Keratinocyte (primary cell): Measurements from ENCODE around the gene PCDH1. TPM values are rescaled to one million over a fixed set of nuclear protein-coding genes. Genes with fewer than 3 reads are reported as not detected.

Source experiments
- DNase-seq: peaks from one replicate; pipeline ENCODE4 v3.0.0-alpha.2; 2011; ENCODE audit warnings: low read depth, missing footprints, low spot score
- FAIRE-seq: peaks from 2 replicates; lab custom pipeline; 2011; peaks lifted over from hg19 to GRCh38; lab: Jason Lieb, UNC
- H2AFZ ChIP-seq: 2 replicates; pipeline ENCODE4 v1.6.0; 2012; ENCODE audit warnings: low read length, control low read depth, inconsistent platforms; ENCODE audit not compliant: control insufficient read depth
- H3K27ac ChIP-seq: 2 replicates; pipeline ENCODE4 v1.5.1; 2011; ENCODE audit warnings: low read length; ENCODE audit not compliant: control insufficient read depth, insufficient read depth
- H3K27me3 ChIP-seq: 3 replicates; pipeline ENCODE4 v1.6.0; 2011; ENCODE audit warnings: low read length; ENCODE audit not compliant: control insufficient read depth, insufficient read depth; ENCODE audit errors: extremely low read depth
- H3K36me3 ChIP-seq, 2 experiments: 2 replicates in 1 of 2; 3 replicates in 1 of 2; pipeline ENCODE4 v1.5.1; 2011; ENCODE audit warnings: low read length in 2 of 2, mild to moderate bottlenecking in 1 of 2; ENCODE audit not compliant: control insufficient read depth in 2 of 2, insufficient read depth in 2 of 2; ENCODE audit errors: extremely low read depth in 1 of 2
- H3K4me1 ChIP-seq: 3 replicates; pipeline ENCODE4 v1.5.1; 2011; ENCODE audit warnings: low read length; ENCODE audit not compliant: control insufficient read depth, insufficient read depth; ENCODE audit errors: extremely low read depth
- H3K4me2 ChIP-seq: 3 replicates; pipeline ENCODE4 v1.6.0; 2011; ENCODE audit warnings: low read depth, low read length; ENCODE audit not compliant: control insufficient read depth, insufficient read depth; ENCODE audit errors: extremely low read depth
- H3K4me3 ChIP-seq, 3 experiments: fragments of 200-600 bp in 1 of 3; sonication (generic) in 1 of 3; 2 replicates in 2 of 3; 3 replicates in 1 of 3; pipeline ENCODE4 v1.5.1; 2011 to 2016; ENCODE audit warnings: low read length in 3 of 3, mild to moderate bottlenecking in 3 of 3, control low read depth in 2 of 3, inconsistent platforms in 1 of 3, low read depth in 1 of 3, mixed read lengths in 1 of 3, mixed run types in 1 of 3, moderate library complexity in 1 of 3; ENCODE audit not compliant: control insufficient read depth in 2 of 3, insufficient read depth in 2 of 3; ENCODE audit errors: extremely low read depth in 1 of 3
- H3K79me2 ChIP-seq: 2 replicates; pipeline ENCODE4 v1.6.0; 2012; ENCODE audit warnings: low read length; ENCODE audit not compliant: control insufficient read depth, insufficient read depth
- H3K9ac ChIP-seq: 3 replicates; pipeline ENCODE4 v1.6.0; 2011; ENCODE audit warnings: low read length; ENCODE audit not compliant: control insufficient read depth, insufficient read depth; ENCODE audit errors: extremely low read depth
- H3K9me1 ChIP-seq: 3 replicates; pipeline ENCODE4 v1.6.0; 2011; ENCODE audit warnings: low read length; ENCODE audit not compliant: control insufficient read depth, insufficient read depth; ENCODE audit errors: extremely low read depth
- H3K9me3 ChIP-seq: 2 replicates; pipeline ENCODE4 v1.5.1; 2012; ENCODE audit warnings: low read depth, low read length; ENCODE audit not compliant: control insufficient read depth
- H4K20me1 ChIP-seq: 3 replicates; pipeline ENCODE4 v1.6.0; 2011; ENCODE audit warnings: low read length; ENCODE audit not compliant: control insufficient read depth, insufficient read depth; ENCODE audit errors: extremely low read depth
- CTCF ChIP-seq, 3 experiments: IDR thresholded peaks in 1 of 3; conservative IDR thresholded peaks in 1 of 3; optimal IDR thresholded peaks in 1 of 3; 2 replicates in 2 of 3; 3 replicates in 1 of 3; pipeline versions ENCODE3 to v1.5.1; 2011; ENCODE audit warnings: low read length in 3 of 3, mild to moderate bottlenecking in 3 of 3, moderate library complexity in 2 of 3, control low read depth in 1 of 3, inconsistent platforms in 1 of 3; ENCODE audit not compliant: insufficient read depth in 2 of 3; ENCODE audit errors: extremely low read depth in 1 of 3
- EZH2 ChIP-seq: IDR thresholded peaks from one replicate; pipeline ENCODE4 v1.6.1; 2012; ENCODE audit warnings: inconsistent platforms, mild to moderate bottlenecking, low read length, moderate library complexity
- dilution Hi-C: fragments of 300-500 bp; cut with MboI; formaldehyde crosslinking; loops from one replicate; pipeline ENCODE4 v1.7.0; 2020; ENCODE audit warnings: low sequenced_read_pairs; ENCODE audit not compliant: extremely low pct_ligation_motif_present
- polyA plus RNA-seq, 5 experiments: library from polyadenylated mRNA; depleted of rRNA in 3 of 5; stranded (reverse) in 3 of 5; stranded (forward) in 1 of 5; unstranded in 1 of 5; fragments of >200 nt; gene quantifications; 1 replicate in 1 of 5; 2 replicates in 3 of 5; 3 replicates in 1 of 5; pipeline versions ENCODE4 v1.2.1 to v1.2.3, GENCODE V29; 2011 to 2012; ENCODE audit warnings: missing spikeins in 2 of 5, low read depth in 1 of 5, low replicate concordance in 1 of 5

The PCDH1 gene
- polyA plus RNA-seq, 1 donor (not counting 4 experiments of a cell fraction or from before 2014, with no cell fraction given): 10.0 TPM

- no peak overlapping the region for H3K4me2 ChIP-seq
- H3K4me3 ChIP-seq: no peak overlapping the region
- no peak overlapping the region for H3K27ac ChIP-seq
- FAIRE-seq (no peak), DNase-seq (no peak)
- no peaks in the 10 kb centered on the region for H3K9me3 ChIP-seq
- TF ChIP-seq EZH2: no peak
- TF ChIP-seq CTCF (optimal IDR thresholded peaks at IDR 0.05 in 1 of 3, IDR thresholded peaks at IDR 0.05 in 1 of 3, conservative IDR thresholded peaks at IDR 0.05 in 1 of 3; ENCODE audit: extremely low read depth in 1 of 3, insufficient read depth in 2 of 3, low read length in 3 of 3): no peak
- no peak overlapping the region for H3K9ac ChIP-seq
- H2AFZ ChIP-seq: no peak overlapping the region
- H4K20me1 ChIP-seq: no peaks in the 10 kb centered on the region
- peaks cover 16% of the 10 kb centered on the region for H3K4me1 ChIP-seq
- dilution Hi-C loops: no loop called here
- no peaks in the 10 kb centered on the region for H3K79me2 ChIP-seq
- H3K36me3 ChIP-seq: no peaks in the 10 kb centered on the region
- H3K9me1 ChIP-seq: no peaks in the 10 kb centered on the region
- H3K27me3 ChIP-seq: no peaks in the 10 kb centered on the region
Observed at GRCh38 chr5:141835928-141836670, 42.1 kb downstream of the PCDH1 start.

DNA sequence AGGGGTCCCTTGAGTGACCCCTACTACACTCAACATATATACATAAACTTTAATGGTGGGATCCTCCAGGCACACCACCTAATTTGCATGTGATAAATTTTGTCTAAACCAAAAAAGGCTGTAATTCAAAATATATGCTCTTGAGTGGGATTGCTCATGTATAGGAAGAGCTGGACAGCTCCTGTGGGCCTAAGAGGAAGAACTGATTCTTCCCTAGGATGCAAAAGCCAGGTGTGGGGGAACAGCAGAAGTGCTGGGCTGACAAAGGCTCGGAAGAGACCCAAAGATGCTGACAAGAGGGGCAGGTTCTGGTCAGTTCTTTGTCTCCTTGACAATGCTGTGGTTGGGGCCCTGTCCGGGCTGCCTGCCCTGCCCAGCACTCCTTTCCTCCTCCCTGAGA is 43.9 kb downstream of the PCDH1 start:
- Histone ChIP-seq H3K36me3 (no peaks in the 10 kb centered on the region), H3K9ac (no peak overlapping the region), H3K4me1 (peaks cover 16% of the 10 kb centered on the region), H3K4me3 (no peak overlapping the region), H3K4me2 (no peak overlapping the region), H3K79me2 (no peaks in the 10 kb centered on the region), H3K9me3 (no peaks in the 10 kb centered on the region), H3K27ac (no peak overlapping the region), H3K27me3 (no peaks in the 10 kb centered on the region), H3K9me1 (no peaks in the 10 kb centered on the region), H4K20me1 (no peaks in the 10 kb centered on the region), H2AFZ (no peak overlapping the region)
- no peak for TF ChIP-seq CTCF (optimal IDR thresholded peaks at IDR 0.05 in 1 of 3, IDR thresholded peaks at IDR 0.05 in 1 of 3, conservative IDR thresholded peaks at IDR 0.05 in 1 of 3; ENCODE audit: extremely low read depth in 1 of 3, insufficient read depth in 2 of 3, low read length in 3 of 3)
- no peak for TF ChIP-seq EZH2
- DNase-seq: no peak
- FAIRE-seq: no peak
- dilution Hi-C loops: no loop called here
